B cell (primary cell): ENCODE data around the gene CRISPLD2.

Source experiments
- EZH2 ChIP-seq: IDR thresholded peaks from 2 replicates; pipeline ENCODE4 v1.6.1; 2012; ENCODE audit warnings: borderline replicate concordance, low read depth, mild to moderate bottlenecking, moderate library complexity, low read length; ENCODE audit not compliant: insufficient read depth, poor library complexity, severe bottlenecking
- TF ChIP-seq, protein P1 (sequence below): fragments of 200-600 bp; IDR thresholded peaks from one replicate; pipeline ENCODE4 v1.8.0; 2022; ENCODE audit warnings: antibody characterized with exemption, mild to moderate bottlenecking

- TF ChIP-seq, protein P1, sequence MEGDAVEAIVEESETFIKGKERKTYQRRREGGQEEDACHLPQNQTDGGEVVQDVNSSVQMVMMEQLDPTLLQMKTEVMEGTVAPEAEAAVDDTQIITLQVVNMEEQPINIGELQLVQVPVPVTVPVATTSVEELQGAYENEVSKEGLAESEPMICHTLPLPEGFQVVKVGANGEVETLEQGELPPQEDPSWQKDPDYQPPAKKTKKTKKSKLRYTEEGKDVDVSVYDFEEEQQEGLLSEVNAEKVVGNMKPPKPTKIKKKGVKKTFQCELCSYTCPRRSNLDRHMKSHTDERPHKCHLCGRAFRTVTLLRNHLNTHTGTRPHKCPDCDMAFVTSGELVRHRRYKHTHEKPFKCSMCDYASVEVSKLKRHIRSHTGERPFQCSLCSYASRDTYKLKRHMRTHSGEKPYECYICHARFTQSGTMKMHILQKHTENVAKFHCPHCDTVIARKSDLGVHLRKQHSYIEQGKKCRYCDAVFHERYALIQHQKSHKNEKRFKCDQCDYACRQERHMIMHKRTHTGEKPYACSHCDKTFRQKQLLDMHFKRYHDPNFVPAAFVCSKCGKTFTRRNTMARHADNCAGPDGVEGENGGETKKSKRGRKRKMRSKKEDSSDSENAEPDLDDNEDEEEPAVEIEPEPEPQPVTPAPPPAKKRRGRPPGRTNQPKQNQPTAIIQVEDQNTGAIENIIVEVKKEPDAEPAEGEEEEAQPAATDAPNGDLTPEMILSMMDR, result no peak
- TF ChIP-seq EZH2, result no peak
Observed at GRCh38 chr16:84876873-84877606, 57.3 kb downstream of the CRISPLD2 start.
